Fibroblast of lung (primary cell): ENCODE results near the gene NLGN1.

Experiments
- EZH2 ChIP-seq: IDR thresholded peaks from 2 replicates; pipeline ENCODE4 v1.5.1; 2012; ENCODE audit warnings: low read length, control low read depth, mild to moderate bottlenecking; ENCODE audit errors: missing control alignments
- TF ChIP-seq, protein P1 (sequence below), 2 donors: IDR thresholded peaks in 1 of 2; conservative IDR thresholded peaks in 1 of 2; 1 replicate in 1 of 2; 2 replicates in 1 of 2; pipeline ENCODE4 v1.5.1; 2011 to 2012; ENCODE audit warnings: low read length in 2 of 2, control low read depth in 1 of 2, inconsistent platforms in 1 of 2, low read depth in 1 of 2, mild to moderate bottlenecking in 1 of 2

DNA sequence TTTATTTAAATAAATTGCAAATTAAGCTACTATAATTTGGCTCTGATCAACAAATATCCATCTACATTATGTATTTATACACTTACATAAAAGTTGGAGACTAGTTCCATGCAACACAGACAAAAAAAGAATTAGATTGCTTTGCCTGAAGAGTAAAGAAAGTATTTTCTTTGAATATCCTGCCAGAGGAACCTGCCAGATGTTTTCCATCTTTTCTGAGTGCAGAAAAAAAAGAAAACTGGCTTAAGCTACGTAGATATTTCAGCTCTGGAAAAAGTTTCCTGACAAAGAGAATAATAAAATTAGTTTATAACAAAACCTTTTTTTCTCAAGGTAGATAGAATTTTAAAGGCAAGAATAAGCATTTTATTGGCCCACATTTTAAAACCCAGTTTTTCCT, 854.1 kb downstream of the NLGN1 start:
- no peak for TF ChIP-seq EZH2
- TF ChIP-seq, protein P1, sequence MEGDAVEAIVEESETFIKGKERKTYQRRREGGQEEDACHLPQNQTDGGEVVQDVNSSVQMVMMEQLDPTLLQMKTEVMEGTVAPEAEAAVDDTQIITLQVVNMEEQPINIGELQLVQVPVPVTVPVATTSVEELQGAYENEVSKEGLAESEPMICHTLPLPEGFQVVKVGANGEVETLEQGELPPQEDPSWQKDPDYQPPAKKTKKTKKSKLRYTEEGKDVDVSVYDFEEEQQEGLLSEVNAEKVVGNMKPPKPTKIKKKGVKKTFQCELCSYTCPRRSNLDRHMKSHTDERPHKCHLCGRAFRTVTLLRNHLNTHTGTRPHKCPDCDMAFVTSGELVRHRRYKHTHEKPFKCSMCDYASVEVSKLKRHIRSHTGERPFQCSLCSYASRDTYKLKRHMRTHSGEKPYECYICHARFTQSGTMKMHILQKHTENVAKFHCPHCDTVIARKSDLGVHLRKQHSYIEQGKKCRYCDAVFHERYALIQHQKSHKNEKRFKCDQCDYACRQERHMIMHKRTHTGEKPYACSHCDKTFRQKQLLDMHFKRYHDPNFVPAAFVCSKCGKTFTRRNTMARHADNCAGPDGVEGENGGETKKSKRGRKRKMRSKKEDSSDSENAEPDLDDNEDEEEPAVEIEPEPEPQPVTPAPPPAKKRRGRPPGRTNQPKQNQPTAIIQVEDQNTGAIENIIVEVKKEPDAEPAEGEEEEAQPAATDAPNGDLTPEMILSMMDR (conservative IDR thresholded peaks at IDR 0.05 in 1 of 2, IDR thresholded peaks at IDR 0.05 in 1 of 2; ENCODE audit: low read depth in 1 of 2, low read length in 2 of 2), result no peak
